Activated CD4-positive, alpha-beta T cell treated with anti-CD3 and anti-CD28 coated beads, Interleukin-10, Interleukin-2, amounts not matched to agents 100 ng/mL and 50 ng/mL, durations not matched to agents 16 hours and 8 hours (primary cell): ENCODE data around the gene METTL25B.

Source experiments
- DNase-seq: peaks from one replicate; pipeline ENCODE4 v3.0.0-alpha.2; 2020

METTL25B gene

GRCh38 chr1:156727926-156728598 lies at the start of gene METTL25B:
Gene METTL25B, plus strand, starts transcription at chr1:156728469. Its CDS starts 636 bp downstream, at chr1:156729105.
- DNase-seq: peak; percentile 90

- DNase-seq: no peak
Measured at GRCh38 chr1:156680056-156680455, 48.2 kb upstream of the METTL25B start.

- DNase-seq: no peak
Measured at GRCh38 chr1:156681196-156681960, 46.9 kb upstream of the METTL25B start.

DNA sequence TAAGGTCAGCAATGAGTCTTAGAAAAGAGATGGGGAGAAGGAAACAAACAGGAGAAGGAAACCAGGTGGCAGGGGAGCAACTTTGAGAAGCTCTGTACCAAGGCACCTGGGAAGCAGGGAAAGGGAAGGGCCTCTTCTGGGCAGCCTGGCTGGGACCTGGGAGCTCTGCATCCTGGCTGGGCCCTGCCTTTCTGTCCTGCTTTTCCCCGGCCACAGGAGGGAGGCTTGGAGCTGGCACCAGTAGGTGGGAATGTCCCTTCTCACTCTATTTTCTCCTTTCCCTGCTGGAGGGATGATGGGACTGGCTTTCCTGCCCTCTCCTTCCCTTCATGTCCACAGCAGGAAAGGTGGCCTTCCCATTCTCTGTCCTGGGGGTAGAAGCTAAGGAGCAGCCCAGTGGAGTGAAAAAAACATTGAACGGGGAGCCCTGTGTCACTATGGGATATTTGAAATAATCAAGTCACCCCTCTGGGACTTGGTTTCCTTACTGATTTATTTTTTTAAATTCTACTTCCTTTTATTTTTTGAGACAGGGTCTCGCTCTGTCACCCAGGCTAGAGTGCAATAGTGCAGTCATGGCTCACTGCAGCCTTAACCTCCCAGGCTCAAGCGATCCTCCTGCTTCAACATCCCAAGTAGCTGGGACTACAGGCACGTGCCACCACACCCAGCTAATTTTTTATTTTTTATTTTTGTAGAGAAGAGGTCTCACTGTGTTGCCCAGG lies 45.9 kb upstream of the METTL25B start:
- no peak for DNase-seq

GRCh38 chr1:156684227-156684782 lies 44.0 kb upstream of the METTL25B start:
- DNase-seq: peak; percentile 75

GRCh38 chr1:156689035-156689952 lies 39.0 kb upstream of the METTL25B start:
- peak; percentile 86 for DNase-seq

DNA sequence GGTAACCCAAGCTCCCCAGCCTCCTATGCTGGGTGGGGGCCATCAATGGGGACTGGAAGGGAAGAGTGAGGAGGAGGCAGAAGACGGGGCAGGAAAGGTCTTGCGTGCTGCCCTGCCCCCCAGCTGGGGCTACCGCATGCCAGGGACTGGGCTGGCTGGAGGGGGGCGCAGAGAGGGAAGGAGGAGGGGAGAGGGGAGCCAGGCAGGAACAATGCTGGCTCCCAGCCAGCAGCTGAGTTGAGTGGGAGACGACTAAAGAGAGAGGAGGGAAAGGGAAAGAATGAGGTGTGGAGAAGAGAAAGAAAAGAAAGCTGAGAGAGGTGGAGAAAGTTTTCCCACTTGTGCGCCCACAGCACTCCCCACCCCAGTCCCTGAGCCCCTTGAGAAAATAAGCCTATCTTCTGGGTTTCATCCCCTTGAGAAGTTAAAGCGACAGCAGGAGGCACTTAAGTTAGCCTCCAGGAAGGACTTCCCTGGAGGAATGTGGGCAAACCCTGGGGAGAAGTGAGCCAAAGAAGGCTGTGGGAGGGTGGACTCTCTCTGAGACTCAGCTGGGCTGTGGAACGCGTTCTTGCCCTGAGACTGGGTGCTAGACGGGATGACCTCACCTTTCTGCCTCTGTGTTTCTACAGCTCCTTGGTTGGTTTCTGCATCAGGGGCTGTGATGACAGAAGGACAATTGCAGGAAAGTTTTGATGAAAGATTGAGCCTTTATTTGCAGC lies 38.2 kb upstream of the METTL25B start:
- DNase-seq: no peak

GRCh38 chr1:156690675-156691036 lies 37.6 kb upstream of the METTL25B start:
- no peak for DNase-seq

DNA sequence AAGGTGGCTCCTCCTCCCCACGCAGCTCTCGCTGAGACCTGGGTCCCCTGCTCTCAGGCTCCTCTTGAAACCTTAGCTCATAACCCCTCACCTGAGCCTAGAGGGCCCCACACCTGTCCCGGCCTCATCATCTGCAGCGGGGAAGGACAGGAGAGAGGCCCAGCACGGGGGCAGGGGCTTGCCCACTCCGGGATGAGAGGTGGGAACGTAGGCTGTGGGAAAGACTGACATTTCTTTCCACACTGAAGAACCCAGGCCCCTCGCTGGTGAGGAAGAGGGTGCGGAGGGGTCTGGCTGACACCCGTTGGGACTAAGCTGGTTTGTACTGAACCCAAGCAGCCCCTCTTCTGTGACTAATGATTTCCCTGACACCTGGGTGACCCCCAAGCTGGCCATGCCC lies 37.1 kb upstream of the METTL25B start:
- DNase-seq: no peak

- no peak for DNase-seq
Measured at GRCh38 chr1:156691665-156692440, 36.4 kb upstream of the METTL25B start.

- DNase-seq: no peak
Measured at GRCh38 chr1:156692441-156692924, 35.8 kb upstream of the METTL25B start.

- DNase-seq: no peak
Measured at GRCh38 chr1:156692925-156693847, 35.1 kb upstream of the METTL25B start.

- no peak for DNase-seq
Measured at GRCh38 chr1:156693848-156694689, 34.2 kb upstream of the METTL25B start.

- no peak for DNase-seq
Measured at GRCh38 chr1:156694690-156694962, 33.6 kb upstream of the METTL25B start.

- DNase-seq: no peak
Measured at GRCh38 chr1:156696755-156697154, 31.5 kb upstream of the METTL25B start.

DNA sequence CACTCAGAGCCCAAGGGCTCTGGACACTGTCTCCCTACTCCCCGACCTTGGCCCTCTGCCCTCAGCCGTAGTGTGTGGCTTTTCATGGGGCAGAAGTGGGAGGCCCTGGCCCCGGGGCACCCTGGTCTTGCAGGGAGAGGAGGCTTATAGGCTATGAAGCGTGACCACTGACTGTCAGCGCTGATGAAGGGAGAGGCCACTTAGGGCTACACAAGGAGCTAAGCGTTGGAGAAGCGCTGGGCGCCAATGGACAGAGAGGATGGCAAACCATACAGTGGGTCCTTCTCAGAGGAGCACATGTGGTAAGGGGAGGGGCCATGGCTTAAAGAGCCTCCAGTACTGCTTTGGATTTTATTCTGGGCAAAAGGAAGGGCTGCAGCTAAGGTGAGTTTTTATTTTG lies 30.8 kb upstream of the METTL25B start:
- no peak for DNase-seq

DNA sequence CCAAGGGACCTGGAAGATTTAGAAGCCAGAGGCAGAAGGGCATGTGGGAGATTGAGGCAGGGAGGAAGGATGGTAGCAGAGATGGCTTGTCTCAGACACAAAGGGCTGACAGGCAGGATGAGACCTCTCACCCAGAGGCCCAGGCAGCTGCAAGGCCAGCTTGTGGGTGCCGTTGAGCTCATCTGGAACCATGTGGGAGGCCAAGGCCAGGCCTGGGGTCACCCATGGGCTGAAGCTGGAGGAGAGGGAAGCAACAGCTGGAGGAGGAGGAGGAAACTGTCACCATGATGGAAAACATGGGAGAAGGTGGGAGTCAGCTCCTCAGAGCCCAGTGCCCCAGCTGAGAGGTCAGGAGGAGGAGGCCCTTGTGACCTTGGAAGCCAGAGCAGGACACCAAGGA lies 29.3 kb upstream of the METTL25B start:
- DNase-seq: no peak

DNA sequence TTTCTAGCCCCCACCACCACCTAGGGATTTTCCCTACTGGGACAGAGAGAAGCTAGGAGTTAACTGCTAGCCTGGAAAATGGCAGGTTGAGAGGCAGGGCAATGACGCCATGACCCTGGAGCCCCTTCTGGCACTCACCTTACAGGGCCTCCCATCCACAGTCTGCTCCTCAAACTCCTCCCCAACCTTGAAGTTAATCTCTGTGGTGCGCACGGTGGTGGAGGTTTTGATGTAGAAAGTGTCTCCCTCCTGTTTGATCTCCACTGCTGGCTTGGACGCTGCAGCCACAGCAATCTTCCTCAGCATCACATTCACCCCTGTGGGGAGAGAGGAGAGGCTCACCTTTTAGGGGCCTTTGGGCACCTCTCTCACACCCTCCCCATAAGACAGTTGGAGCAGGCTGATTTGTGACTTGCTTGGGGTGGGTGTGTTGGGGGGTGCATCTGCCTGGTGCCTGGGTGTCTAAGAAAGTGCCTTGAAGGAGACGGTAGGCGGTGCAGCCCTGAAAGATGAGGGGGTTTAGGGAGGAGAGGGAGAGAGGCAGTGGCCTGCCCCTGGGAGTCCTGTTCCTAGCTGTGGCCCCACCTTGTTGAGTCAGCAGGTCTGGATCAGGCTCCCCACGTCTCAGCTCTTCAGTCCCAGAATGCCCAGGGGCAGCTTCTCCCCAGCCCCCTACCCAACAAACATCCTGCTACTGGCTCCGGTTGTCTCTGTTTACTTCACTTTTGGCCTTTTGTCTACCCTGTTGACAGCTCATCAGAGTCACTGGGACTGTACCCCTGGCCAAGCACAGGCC lies 27.3 kb upstream of the METTL25B start:
- DNase-seq: no peak
